GM23248 (cell line): Measurements from ENCODE around the gene RAI1.

Experiments used
- EZH2 ChIP-seq: fragments of 200-600 bp; sonication (generic); IDR thresholded peaks from 2 replicates; pipeline ENCODE4 v1.6.1; 2018; ENCODE audit warnings: antibody characterized with exemption, mild to moderate bottlenecking; ENCODE audit not compliant: insufficient read depth, poor library complexity, severe bottlenecking
- EZH2phosphoT487 ChIP-seq: fragments of 200-600 bp; sonication (generic); IDR thresholded peaks from 2 replicates; pipeline ENCODE4 v1.6.1; 2018; ENCODE audit warnings: antibody characterized with exemption, moderate library complexity, mild to moderate bottlenecking, low read depth; ENCODE audit not compliant: insufficient read depth

DNA sequence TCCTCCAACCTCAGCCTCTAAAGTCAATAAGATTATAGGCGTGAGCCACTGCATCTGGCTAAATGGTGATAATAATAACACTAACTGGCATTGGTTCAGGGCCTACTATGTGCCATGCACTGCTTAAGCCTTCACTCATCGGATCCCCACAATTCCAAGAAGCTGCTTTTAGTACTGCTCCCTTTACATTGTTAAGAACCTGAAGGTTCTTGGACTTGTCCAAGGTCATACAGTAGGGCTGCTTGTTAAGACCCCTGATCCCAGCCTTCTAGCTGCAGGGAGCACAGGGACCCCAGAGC lies 149.0 kb downstream of the RAI1 start:
- no peak for TF ChIP-seq EZH2phosphoT487
- no peak for TF ChIP-seq EZH2
